GM21447 (cell line): ENCODE results near the gene AMPD3.

Experiments used
- ATAC-seq: cut with Tn5 transposase; IDR thresholded peaks from one replicate; pipeline ENCODE4 v1.9.1; 2021; ENCODE audit not compliant: unreplicated experiment

The AMPD3 gene

GRCh38 chr11:10528121-10528520, 73.1 kb downstream of the AMPD3 start:
- ATAC-seq, result no peak

DNA sequence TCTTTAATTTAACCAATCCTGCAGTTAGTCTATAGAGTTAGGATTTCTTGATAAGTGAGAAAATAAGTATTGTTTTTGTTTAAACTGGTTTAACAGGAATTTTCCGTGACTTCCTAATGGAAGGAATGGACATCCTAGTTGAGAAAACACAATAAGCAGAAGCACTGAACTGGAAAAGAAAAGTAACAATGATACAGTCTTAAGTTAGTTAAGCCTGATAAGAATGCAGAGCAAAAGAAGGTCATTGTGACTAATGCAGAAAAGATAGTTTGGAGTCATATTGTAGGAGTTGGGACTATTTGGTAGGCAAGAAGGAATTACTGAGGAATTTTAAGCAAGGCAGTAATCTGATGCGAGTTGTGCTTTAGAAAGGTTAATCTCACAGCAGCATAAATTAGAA, 74.2 kb downstream of the AMPD3 start:
- no peak for ATAC-seq

DNA sequence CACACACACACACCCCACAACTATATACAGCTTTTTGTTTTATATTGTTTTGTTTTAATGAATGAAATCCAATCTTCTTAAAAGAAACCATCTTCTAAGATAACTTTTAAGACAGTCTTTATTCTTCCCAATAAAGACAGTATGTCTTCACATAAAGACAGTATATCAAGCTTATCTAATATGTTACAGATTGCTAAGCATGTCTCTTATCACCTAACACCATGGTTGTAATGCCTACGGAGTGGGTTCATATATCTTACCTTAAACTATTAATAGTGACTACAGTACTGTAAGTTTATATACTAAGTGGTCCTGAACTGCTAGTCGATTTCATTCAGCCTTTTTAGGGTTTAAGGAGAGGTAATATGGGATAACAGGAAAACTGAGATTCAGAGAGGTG, 77.5 kb downstream of the AMPD3 start:
- ATAC-seq, result no peak

DNA sequence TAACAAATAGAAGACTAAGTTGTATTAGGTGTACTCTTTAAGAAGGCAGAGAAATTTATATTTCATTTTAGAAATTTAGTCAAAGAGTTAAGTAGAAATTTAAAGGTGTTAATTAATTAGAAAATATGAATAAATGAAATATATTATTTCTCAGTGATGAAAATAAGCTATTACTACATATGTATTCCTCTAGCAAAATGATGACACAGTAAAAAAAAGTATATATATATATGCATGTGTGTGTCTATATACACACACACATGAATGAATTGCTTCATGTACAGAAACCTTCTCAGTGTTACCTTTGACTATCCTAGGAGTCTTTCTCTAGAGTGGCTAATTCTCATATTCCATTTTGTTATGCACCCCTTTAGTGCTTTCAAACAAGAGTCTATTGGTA, 78.3 kb downstream of the AMPD3 start:
- no peak for ATAC-seq

DNA sequence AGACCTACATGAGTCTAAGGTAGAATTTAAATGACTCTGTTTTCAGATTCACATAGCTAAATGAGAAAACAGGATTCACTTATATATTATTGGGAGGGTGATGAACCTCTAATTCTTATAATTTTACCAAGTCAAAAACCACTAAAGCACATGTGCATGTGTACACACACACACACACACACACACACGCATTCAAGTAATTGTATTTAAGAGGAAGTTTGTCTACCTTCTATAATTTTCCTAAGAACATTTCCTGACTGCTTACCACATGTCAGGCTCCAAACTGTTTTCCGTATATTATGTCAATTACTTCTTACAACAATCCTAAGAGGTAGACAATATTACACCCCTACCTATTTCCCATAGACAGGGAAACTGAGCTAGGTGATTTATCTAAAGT, 79.3 kb downstream of the AMPD3 start:
- ATAC-seq, result no peak

DNA sequence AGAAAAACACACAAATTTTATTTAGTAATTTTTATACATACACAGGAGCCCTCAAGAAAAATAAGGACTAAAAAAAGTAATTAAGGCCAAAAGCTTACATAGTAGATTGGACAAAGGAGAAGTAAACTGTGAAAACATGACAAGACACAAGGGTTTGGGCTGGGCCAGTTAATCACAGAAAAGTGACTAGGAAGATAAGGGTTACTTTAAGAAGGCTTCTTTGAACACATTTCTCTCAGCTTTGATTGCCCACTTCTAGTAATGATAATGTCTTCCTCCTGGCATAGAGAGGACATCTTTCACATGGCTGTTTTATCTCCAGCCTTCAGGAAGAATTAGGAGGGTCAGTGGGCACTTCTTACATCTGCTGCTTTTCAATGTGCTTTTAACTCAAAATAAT, 82.5 kb downstream of the AMPD3 start:
- no peak for ATAC-seq

DNA sequence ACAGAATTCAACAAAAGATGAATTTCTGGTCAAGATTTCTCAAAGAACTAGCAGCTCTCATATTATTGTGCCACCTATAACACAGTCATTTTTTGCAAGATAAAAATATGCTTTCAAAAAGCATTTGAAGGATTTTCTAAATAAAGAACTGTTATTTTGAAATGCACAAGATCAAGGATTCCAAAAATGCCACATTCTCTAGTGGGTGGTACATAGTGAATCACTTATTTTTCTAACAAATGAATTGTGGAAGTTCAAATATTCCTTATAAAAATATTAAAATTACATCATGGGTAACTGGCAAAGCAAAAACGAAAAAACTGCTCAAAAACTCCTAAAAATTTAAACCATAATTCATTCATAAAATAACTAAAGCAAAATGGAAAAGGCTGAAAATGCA, 83.9 kb downstream of the AMPD3 start:
- no peak for ATAC-seq

GRCh38 chr11:10539339-10539738, 84.3 kb downstream of the AMPD3 start:
- no peak for ATAC-seq

DNA sequence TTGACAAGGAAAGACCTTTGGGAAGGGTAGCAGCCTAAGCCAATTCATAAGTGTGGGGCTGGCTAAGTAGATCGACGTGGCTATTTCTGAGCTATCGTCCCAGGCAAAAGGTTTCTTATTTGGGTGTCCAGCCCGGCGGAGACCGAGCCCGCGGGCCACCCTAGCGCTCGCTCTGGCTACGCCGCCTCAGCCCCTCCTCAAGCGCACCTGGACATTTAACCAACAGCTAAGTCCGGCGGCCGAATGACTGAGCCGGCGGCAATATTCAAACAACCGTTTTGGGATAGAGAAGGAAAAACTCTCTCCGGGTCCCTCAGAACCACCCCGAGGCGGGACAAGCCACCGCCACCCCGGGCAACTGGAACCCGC, 85.5 kb downstream of the AMPD3 start:
- peak; percentile 34 for ATAC-seq

- ATAC-seq, result peak; percentile 95
These were observed 86.0 kb downstream of the AMPD3 start, which contains the start of gene RNF141 for GRCh38 chr11:10540915-10541560. Gene RNF141, minus strand, starts transcription at chr11:10541187. Its CDS starts 7,029 bp downstream, at chr11:10534158.

DNA sequence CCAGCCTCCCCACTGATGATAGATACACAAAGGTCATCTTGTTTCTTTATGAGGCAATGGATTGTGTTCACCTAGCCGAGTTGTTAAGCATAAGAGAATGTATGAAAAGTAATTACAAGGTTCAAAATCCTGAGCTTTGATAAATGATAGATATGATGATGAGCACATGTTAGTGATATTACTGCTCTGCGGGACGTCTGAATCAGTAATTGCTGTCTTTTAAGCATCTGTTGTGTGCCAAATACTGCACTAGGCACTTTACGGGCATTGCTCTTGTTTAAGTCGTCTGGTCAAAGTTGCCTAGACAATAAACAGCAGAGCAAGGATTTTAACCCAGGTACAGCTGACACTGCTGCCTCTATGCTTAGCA, 86.5 kb downstream of the AMPD3 start:
- no peak for ATAC-seq

- no peak for ATAC-seq
These were observed 87.7 kb downstream of the AMPD3 start for GRCh38 chr11:10542776-10543175.

- ATAC-seq, result no peak
These were observed 88.7 kb downstream of the AMPD3 start for GRCh38 chr11:10543782-10544181.

DNA sequence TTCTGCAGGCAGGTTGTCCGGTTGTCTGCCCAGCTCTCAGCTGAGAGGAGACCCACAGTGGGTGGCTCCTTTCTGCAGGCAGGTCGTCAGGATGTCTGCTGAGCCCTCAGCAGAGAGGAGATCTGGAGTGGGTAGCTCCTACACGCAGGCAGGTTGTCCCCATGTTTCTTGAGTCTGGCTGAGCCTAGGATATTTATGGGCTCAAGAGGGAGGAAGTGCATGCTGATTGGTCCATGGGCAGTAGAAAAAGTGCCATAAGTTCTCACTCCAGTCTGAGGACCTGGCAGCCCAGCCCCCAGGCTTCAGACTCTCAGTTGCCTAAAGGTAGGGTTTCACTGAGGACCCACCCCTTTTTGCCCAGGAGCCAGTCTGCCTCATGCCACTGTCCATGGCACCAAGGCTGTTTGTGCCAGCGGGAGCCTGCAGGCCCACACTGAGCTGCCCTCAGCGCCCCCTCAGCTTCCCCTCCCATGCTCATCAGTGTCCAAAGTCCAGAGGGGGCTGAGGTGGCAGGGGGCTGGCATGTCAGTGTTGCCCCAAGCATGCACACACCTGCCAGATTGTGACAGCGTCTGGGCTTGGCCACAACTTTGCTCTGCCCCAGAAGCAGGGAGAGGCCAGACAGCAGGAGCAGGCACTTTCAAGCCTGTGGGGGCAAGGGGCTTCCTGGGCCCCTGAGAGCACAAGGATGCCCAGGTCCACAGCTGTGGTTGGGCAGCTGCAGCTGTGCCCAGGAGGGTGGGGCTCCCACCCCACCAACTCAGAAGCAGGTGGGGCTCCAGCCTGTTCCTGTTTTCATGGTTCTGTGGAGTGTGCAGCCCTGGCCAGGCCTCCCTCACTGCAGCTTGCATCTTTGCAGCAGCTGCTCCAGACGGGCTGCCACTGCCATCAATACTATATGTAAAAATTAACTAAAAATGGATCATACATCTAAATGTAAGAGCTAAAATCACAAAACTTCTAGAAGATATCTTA, 89.7 kb downstream of the AMPD3 start:
- ATAC-seq, result no peak

- ATAC-seq, result no peak
These were observed 95.6 kb downstream of the AMPD3 start for GRCh38 chr11:10550503-10551289.

- ATAC-seq, result no peak
These were observed 96.2 kb downstream of the AMPD3 start for GRCh38 chr11:10551290-10551592.

DNA sequence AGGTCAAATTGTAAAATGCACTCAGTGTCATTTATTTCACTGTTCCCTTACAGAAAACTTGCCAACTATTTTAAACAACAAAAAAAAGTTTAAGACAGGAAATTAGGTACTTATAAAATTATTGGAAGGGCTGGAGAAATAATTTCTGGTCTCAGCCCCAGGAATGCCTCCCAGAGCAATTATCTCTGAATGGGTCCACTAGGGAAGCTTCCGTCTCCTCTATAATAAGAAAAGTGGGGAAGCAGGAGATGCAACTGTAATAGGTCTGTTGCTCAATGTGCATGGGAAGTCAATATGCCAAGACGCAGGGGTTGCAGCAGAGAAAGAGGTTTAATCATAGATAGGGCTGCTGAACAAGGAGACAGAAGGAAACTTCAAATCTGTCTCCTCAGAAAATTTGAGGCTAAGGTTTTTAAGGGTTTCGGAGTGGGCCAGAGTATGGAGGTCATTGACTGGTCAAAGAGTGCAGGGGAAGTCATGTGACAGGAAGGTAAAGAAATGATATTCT, 96.8 kb downstream of the AMPD3 start:
- ATAC-seq, result no peak

- no peak for ATAC-seq
These were observed 101.5 kb downstream of the AMPD3 start for GRCh38 chr11:10556590-10556989.
